Right atrium auricular region (tissue), 2 donors: ENCODE measurements around the gene MCC. TPM values are rescaled to one million over a fixed set of nuclear protein-coding genes. Genes with fewer than 3 reads are reported as not detected.

Source experiments
- DNase-seq: peaks from one replicate; pipeline ENCODE4 v3.0.0-alpha.2; 2019; ENCODE audit warnings: low spot score
- H3K27ac ChIP-seq, 2 donors: fragments of 200-600 bp; sonication (generic); 1 replicate in 1 of 2; 2 replicates in 1 of 2; pipeline ENCODE4 v1.5.1; 2016 to 2019
- H3K27me3 ChIP-seq, 2 donors: fragments of 200-600 bp; sonication (generic); one replicate each; pipeline versions ENCODE4 v1.5.1 to v1.6.0; 2017 to 2019
- H3K36me3 ChIP-seq: fragments of 200-600 bp; sonication (generic); one replicate; pipeline ENCODE4 v1.5.1; 2016
- H3K4me1 ChIP-seq, 2 donors: fragments of 200-600 bp; sonication (generic); one replicate each; pipeline versions ENCODE4 v1.5.1 to v1.6.0; 2017 to 2019
- H3K4me3 ChIP-seq, 2 donors: fragments of 200-600 bp; sonication (generic); 1 replicate in 1 of 2; 2 replicates in 1 of 2; pipeline ENCODE4 v1.5.1; 2017 to 2019; ENCODE audit warnings: mild to moderate bottlenecking in 1 of 2, moderate library complexity in 1 of 2
- H3K9me3 ChIP-seq, 2 donors: fragments of 200-600 bp; sonication (generic); one replicate each; pipeline ENCODE4 v1.5.1; 2019
- CTCF ChIP-seq, 2 donors: fragments of 200-600 bp; sonication (generic); IDR thresholded peaks; one replicate each; pipeline ENCODE4 v1.5.1; 2019; ENCODE audit warnings: antibody characterized with exemption in 2 of 2
- total RNA-seq, 2 donors: library from RNA; depleted of rRNA; stranded (reverse); fragments of >200 nt; gene quantifications; one replicate each; pipeline ENCODE4 v1.1.0, GENCODE V29; 2016

The MCC gene
- total RNA-seq, 2 donors from 2014 or later, result 28.8 to 31.7 TPM

- no peak for TF ChIP-seq CTCF (IDR thresholded peaks at IDR 0.05)
- no peaks in the 10 kb centered on the region for H3K9me3 ChIP-seq
- no peaks in the 10 kb centered on the region for H3K27me3 ChIP-seq
- no peak for DNase-seq
- H3K4me3 ChIP-seq, result no peak overlapping the region
- H3K27ac ChIP-seq, result no peak overlapping the region
- H3K36me3 ChIP-seq, result no peaks in the 10 kb centered on the region
- peaks cover 0 to 10% of the 10 kb centered on the region in 2 donors for H3K4me1 ChIP-seq
Measured at GRCh38 chr5:113150221-113150620, 338.0 kb downstream of the MCC start.

DNA sequence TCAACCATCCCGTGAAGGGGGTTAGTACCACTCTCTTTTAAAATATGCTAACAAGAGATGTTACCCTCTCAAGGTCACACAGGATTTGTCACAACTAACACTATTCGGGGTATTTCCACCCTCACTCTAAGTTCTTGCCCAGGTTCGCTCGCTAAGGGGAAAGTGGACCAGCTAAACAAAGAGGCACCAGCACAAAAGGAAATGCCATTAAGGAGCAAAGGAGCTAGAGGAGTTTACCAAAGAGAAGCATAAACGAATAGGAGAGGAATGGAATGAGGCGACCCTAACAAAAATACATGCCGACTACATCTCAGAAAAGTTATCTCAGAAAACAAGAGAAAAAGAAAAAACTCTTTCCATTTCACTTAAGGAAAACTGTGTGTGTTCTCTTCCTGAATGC is 340.7 kb downstream of the MCC start:
- DNase-seq, result no peak
- Histone ChIP-seq H3K36me3 (no peaks in the 10 kb centered on the region), H3K27me3 (no peaks in the 10 kb centered on the region), H3K9me3 (no peaks in the 10 kb centered on the region), H3K27ac (no peak overlapping the region), H3K4me3 (no peak overlapping the region), H3K4me1 (peaks cover 0 to 10% of the 10 kb centered on the region in 2 donors)
- TF ChIP-seq CTCF (IDR thresholded peaks at IDR 0.05), result no peak

- Histone ChIP-seq H3K36me3 (no peaks in the 10 kb centered on the region), H3K4me1 (peaks cover 0 to 9% of the 10 kb centered on the region in 2 donors), H3K27me3 (no peaks in the 10 kb centered on the region), H3K9me3 (no peaks in the 10 kb centered on the region), H3K27ac (no peak overlapping the region), H3K4me3 (no peak overlapping the region)
- TF ChIP-seq CTCF (IDR thresholded peaks at IDR 0.05), result no peak
- no peak for DNase-seq
Measured at GRCh38 chr5:113147101-113147508, 341.1 kb downstream of the MCC start.

- Histone ChIP-seq H3K27me3 (no peaks in the 10 kb centered on the region), H3K27ac (no peak overlapping the region), H3K9me3 (no peaks in the 10 kb centered on the region), H3K36me3 (no peaks in the 10 kb centered on the region), H3K4me3 (no peak overlapping the region), H3K4me1 (peaks cover 0 to 9% of the 10 kb centered on the region in 2 donors)
- DNase-seq, result no peak
- TF ChIP-seq CTCF (IDR thresholded peaks at IDR 0.05), result no peak
Measured at GRCh38 chr5:113145757-113146387, 342.4 kb downstream of the MCC start.

DNA sequence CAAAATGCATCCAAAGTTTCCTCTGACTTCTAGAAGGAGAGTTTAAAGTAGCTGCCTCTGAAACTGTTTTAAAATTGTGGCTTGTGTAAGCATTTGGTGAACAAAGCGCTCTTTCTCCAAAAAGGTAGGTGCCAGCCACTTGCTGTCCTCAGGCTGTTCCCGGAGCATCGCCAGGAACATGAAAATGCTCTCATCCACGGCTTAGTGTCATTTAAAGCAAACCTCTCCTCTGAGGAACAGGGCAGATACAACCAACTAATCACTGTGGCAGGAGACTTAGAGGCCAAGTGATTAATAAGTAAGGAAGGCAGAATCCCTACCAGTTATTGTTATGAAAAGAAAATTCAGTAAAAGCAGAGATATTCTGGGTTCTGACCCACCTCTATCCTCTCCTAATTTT is 346.1 kb downstream of the MCC start:
- Histone ChIP-seq H3K4me3 (no peak overlapping the region), H3K4me1 (peaks cover 0 to 8% of the 10 kb centered on the region in 2 donors), H3K27me3 (no peaks in the 10 kb centered on the region), H3K36me3 (no peaks in the 10 kb centered on the region), H3K9me3 (no peaks in the 10 kb centered on the region), H3K27ac (no peak overlapping the region)
- no peak for TF ChIP-seq CTCF (IDR thresholded peaks at IDR 0.05)
- DNase-seq, result no peak
